Muscle layer of colon (tissue), 2 donors: Measurements from ENCODE around the gene SPATS2L.

Source experiments
- H3K27ac ChIP-seq: one replicate; pipeline ENCODE4 v1.7.0; 2013; ENCODE audit warnings: low read depth, mild to moderate bottlenecking, low read length, moderate library complexity
- H3K27me3 ChIP-seq, 2 donors: one replicate each; pipeline ENCODE4 v1.7.0; 2013; ENCODE audit warnings: low read length in 2 of 2, mild to moderate bottlenecking in 2 of 2; ENCODE audit not compliant: insufficient read depth in 2 of 2, control insufficient read depth in 1 of 2
- H3K36me3 ChIP-seq: one replicate; pipeline ENCODE4 v1.7.0; 2013; ENCODE audit warnings: mild to moderate bottlenecking, low read length; ENCODE audit not compliant: insufficient read depth
- H3K4me1 ChIP-seq: one replicate; pipeline ENCODE4 v1.7.0; 2013; ENCODE audit warnings: mild to moderate bottlenecking, low read length; ENCODE audit not compliant: insufficient read depth
- H3K4me3 ChIP-seq, 2 donors: one replicate each; pipeline ENCODE4 v1.7.0; 2013; ENCODE audit warnings: low read length in 2 of 2, low read depth in 1 of 2, mild to moderate bottlenecking in 1 of 2, moderate library complexity in 1 of 2
- H3K9ac ChIP-seq: one replicate; pipeline ENCODE4 v1.7.0; 2013; ENCODE audit warnings: low read length
- H3K9me3 ChIP-seq: one replicate; pipeline ENCODE4 v1.7.0; 2013; ENCODE audit warnings: mild to moderate bottlenecking, low read length
- donor health status: abdominal sarcoma.
- donor health status: Adenocarcinoma of cecum.

SPATS2L gene

GRCh38 chr2:200483729-200484198, 177.3 kb downstream of the SPATS2L start:
- no peaks in the 10 kb centered on the region for H3K9me3 ChIP-seq
- peaks cover 20% of the 10 kb centered on the region for H3K4me1 ChIP-seq
- H3K27ac ChIP-seq: no peak overlapping the region
- no peaks in the 10 kb centered on the region for H3K36me3 ChIP-seq
- no peak overlapping the region for H3K4me3 ChIP-seq
- no peaks in the 10 kb centered on the region for H3K27me3 ChIP-seq
- H3K9ac ChIP-seq: no peak overlapping the region

- Histone ChIP-seq H3K36me3 (peaks cover 6% of the 10 kb centered on the region), H3K4me3 (no peak overlapping the region), H3K9ac (no peak overlapping the region), H3K4me1 (peaks cover 8% of the 10 kb centered on the region), H3K27ac (no peak overlapping the region), H3K27me3 (no peaks in the 10 kb centered on the region), H3K9me3 (no peaks in the 10 kb centered on the region)
These were observed 178.4 kb downstream of the SPATS2L start for GRCh38 chr2:200484934-200485333.

- H3K27ac ChIP-seq: no peak overlapping the region
- no peak overlapping the region for H3K4me3 ChIP-seq
- H3K9ac ChIP-seq: no peak overlapping the region
- H3K36me3 ChIP-seq: peaks cover 19% of the 10 kb centered on the region
- H3K4me1 ChIP-seq: no peaks in the 10 kb centered on the region
- no peaks in the 10 kb centered on the region for H3K27me3 ChIP-seq
- no peaks in the 10 kb centered on the region for H3K9me3 ChIP-seq
These were observed 180.0 kb downstream of the SPATS2L start for GRCh38 chr2:200486529-200486928.

GRCh38 chr2:200488169-200488568, 181.7 kb downstream of the SPATS2L start:
- peaks cover 31% of the 10 kb centered on the region for H3K36me3 ChIP-seq
- no peak overlapping the region for H3K9ac ChIP-seq
- no peaks in the 10 kb centered on the region for H3K9me3 ChIP-seq
- no peaks in the 10 kb centered on the region for H3K4me1 ChIP-seq
- H3K27ac ChIP-seq: no peak overlapping the region
- no peak overlapping the region for H3K4me3 ChIP-seq
- no peaks in the 10 kb centered on the region for H3K27me3 ChIP-seq

- H3K36me3 ChIP-seq: peaks cover 42% of the 10 kb centered on the region
- no peaks in the 10 kb centered on the region for H3K4me1 ChIP-seq
- no peak overlapping the region for H3K9ac ChIP-seq
- H3K4me3 ChIP-seq: no peak overlapping the region
- H3K9me3 ChIP-seq: no peaks in the 10 kb centered on the region
- no peak overlapping the region for H3K27ac ChIP-seq
- H3K27me3 ChIP-seq: no peaks in the 10 kb centered on the region
These were observed 183.5 kb downstream of the SPATS2L start for GRCh38 chr2:200490001-200490400.

DNA sequence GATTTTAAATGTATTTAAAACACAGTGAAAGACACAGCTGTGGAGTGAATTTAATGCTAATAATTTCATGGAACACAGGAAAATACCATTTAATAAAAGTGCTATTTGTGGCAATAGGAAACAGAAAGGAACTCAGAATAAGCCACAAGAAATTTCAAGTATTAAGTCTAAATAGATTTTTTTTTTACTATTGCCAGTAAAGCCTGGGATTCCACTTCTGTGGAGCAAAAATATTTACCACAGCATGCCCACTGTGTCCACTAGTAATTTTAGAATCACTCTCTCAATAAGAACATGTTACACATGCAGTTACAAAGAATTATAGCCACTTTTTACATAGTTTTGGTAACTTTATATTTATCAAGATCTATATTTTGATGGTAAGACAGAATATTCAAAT, 186.2 kb downstream of the SPATS2L start:
- H3K4me3 ChIP-seq: no peak overlapping the region
- peaks cover 45% of the 10 kb centered on the region for H3K36me3 ChIP-seq
- H3K9me3 ChIP-seq: no peaks in the 10 kb centered on the region
- H3K27me3 ChIP-seq: no peaks in the 10 kb centered on the region
- no peak overlapping the region for H3K9ac ChIP-seq
- no peak overlapping the region for H3K27ac ChIP-seq
- H3K4me1 ChIP-seq: no peaks in the 10 kb centered on the region

GRCh38 chr2:200494048-200494447, 187.6 kb downstream of the SPATS2L start:
- Histone ChIP-seq H3K27ac (no peak overlapping the region), H3K4me1 (no peaks in the 10 kb centered on the region), H3K36me3 (peaks cover 53% of the 10 kb centered on the region)

DNA sequence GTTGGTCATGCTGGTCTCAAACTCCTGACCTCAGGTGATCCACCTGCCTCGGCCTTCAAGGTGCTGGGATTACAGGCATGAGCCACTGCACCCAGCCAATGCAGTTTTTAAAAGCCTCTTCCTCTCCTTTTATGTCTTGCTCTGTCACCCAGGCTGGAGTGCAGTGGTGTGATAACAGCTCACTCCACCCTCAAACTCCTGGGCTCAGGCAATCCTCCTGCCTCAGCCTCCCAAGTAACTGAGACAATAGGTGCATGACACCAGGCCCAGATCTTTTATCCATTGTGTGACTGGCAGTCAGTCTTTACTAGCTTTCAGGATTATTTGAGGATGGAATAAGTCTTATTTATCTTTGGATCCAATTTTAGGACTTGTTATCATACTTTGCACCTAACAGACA, 190.2 kb downstream of the SPATS2L start:
- no peak overlapping the region for H3K27ac ChIP-seq
- no peaks in the 10 kb centered on the region for H3K4me1 ChIP-seq
- H3K9me3 ChIP-seq: no peaks in the 10 kb centered on the region
- H3K9ac ChIP-seq: no peak overlapping the region
- no peak overlapping the region for H3K4me3 ChIP-seq
- H3K27me3 ChIP-seq: no peaks in the 10 kb centered on the region
- H3K36me3 ChIP-seq: peaks cover 33% of the 10 kb centered on the region

More at GRCh38 chr2:200494048-200494447, 187.6 kb downstream of the SPATS2L start:
- Histone ChIP-seq H3K9me3 (no peaks in the 10 kb centered on the region), H3K4me3 (no peak overlapping the region), H3K27me3 (no peaks in the 10 kb centered on the region), H3K9ac (no peak overlapping the region)

GRCh38 chr2:200498402-200499162, 192.1 kb downstream of the SPATS2L start:
- H3K9ac ChIP-seq: no peak overlapping the region
- no peak overlapping the region for H3K4me3 ChIP-seq
- H3K4me1 ChIP-seq: no peaks in the 10 kb centered on the region
- H3K36me3 ChIP-seq: peaks cover 18% of the 10 kb centered on the region
- no peaks in the 10 kb centered on the region for H3K9me3 ChIP-seq
- H3K27ac ChIP-seq: no peak overlapping the region
- H3K27me3 ChIP-seq: no peaks in the 10 kb centered on the region

DNA sequence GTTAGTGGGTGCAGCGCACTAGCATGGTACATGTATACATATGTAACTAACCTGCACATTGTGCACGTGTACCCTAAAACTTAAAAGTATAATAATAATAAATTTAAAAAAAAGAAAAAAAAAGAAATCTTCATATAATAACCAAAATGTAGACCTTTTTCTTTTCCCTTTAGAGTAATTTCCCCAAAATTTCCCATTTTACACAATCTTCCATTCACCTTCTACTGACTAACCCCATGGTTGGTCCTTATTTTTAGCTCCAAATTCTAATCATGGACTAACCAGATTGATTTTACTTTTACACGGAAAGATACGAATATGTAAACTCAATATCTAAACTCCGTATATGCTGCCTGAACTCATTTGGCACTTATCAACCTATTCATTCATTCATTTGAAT, 195.7 kb downstream of the SPATS2L start:
- no peaks in the 10 kb centered on the region for H3K9me3 ChIP-seq
- no peak overlapping the region for H3K27ac ChIP-seq
- H3K9ac ChIP-seq: no peak overlapping the region
- no peak overlapping the region for H3K4me3 ChIP-seq
- H3K27me3 ChIP-seq: no peaks in the 10 kb centered on the region
- peaks cover 24% of the 10 kb centered on the region for H3K36me3 ChIP-seq
- H3K4me1 ChIP-seq: no peaks in the 10 kb centered on the region

DNA sequence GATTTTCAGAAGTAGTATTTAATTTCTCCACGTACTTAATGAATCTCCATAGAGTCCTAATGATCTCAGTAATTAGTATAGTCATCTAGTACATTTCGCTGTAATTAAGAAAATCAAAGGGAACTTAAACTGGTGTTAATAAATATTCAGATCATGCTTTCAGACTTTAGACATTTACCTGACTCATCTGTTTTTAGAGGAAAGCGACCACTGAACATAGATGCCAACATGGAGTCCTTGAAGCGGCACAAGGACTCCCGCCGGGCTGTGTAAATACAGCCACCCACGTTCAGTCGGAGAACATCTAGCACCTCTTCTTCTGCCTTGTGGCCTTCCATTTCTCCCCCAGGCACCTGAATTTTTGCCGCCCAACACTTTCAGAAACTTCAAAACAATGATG, 200.2 kb downstream of the SPATS2L start:
- peaks cover 12% of the 10 kb centered on the region for H3K36me3 ChIP-seq
- H3K4me1 ChIP-seq: peaks cover 18% of the 10 kb centered on the region
- no peak overlapping the region for H3K9ac ChIP-seq
- no peak overlapping the region for H3K27ac ChIP-seq
- no peaks in the 10 kb centered on the region for H3K9me3 ChIP-seq
- no peaks in the 10 kb centered on the region for H3K27me3 ChIP-seq
- no peak overlapping the region for H3K4me3 ChIP-seq

DNA sequence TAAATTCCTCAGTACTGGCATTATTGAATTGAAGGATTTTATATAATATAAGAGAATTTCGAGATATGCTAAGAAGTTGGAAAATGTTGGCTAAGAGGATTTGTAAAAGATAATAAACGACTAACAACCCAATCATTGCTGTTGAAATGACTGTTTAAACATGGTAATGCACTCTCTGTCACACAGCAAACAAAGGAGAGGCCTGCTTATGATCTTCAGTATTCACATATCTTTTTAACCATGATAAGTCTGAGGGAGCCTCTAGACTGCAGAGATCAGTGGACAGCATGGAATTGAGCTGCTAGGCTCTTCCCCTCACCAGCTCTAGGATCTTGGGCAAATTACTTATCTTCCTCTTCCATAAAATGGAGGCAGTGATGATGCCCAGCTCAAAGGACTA, 200.7 kb downstream of the SPATS2L start:
- H3K4me1 ChIP-seq: peaks cover 18% of the 10 kb centered on the region

More for the DNA sequence above, 200.7 kb downstream of the SPATS2L start:
- Histone ChIP-seq H3K36me3 (peaks cover 12% of the 10 kb centered on the region), H3K9me3 (no peaks in the 10 kb centered on the region), H3K27me3 (no peaks in the 10 kb centered on the region), H3K4me3 (no peak overlapping the region), H3K9ac (no peak overlapping the region), H3K27ac (no peak overlapping the region)
